HEK293 (cell line): ENCODE results near the gene PPEF1.

Experiments used
- ZBTB1 ChIP-seq: fragments of 450-650 bp; formaldehyde crosslinking; IDR thresholded peaks from 2 replicates; pipeline ENCODE4 v1.5.1; 2016; ENCODE audit warnings: missing biosample characterization, missing genetic modification characterization
- ZFP3 ChIP-seq: fragments of 450-650 bp; formaldehyde crosslinking; IDR thresholded peaks from 2 replicates; pipeline ENCODE4 v1.5.1; 2016; ENCODE audit warnings: low read depth, missing biosample characterization, missing genetic modification characterization
- ZNF311 ChIP-seq: fragments of 450-650 bp; formaldehyde crosslinking; IDR thresholded peaks from 2 replicates; pipeline ENCODE4 v1.5.1; 2017; ENCODE audit warnings: missing biosample characterization, missing genetic modification characterization, borderline replicate concordance
- TF ChIP-seq, protein P1 (sequence below): fragments of 450-650 bp; formaldehyde crosslinking; IDR thresholded peaks from 2 replicates; pipeline ENCODE4 v1.5.1; 2016; ENCODE audit warnings: missing biosample characterization, missing genetic modification characterization

GRCh38 chrX:18833071-18833731, 125.8 kb downstream of the PPEF1 start:
- TF ChIP-seq ZBTB1 (tag by site-specific recombination) (no peak), ZFP3 (no peak), ZNF311 (tag by site-specific recombination) (no peak)
- TF ChIP-seq, protein P1, sequence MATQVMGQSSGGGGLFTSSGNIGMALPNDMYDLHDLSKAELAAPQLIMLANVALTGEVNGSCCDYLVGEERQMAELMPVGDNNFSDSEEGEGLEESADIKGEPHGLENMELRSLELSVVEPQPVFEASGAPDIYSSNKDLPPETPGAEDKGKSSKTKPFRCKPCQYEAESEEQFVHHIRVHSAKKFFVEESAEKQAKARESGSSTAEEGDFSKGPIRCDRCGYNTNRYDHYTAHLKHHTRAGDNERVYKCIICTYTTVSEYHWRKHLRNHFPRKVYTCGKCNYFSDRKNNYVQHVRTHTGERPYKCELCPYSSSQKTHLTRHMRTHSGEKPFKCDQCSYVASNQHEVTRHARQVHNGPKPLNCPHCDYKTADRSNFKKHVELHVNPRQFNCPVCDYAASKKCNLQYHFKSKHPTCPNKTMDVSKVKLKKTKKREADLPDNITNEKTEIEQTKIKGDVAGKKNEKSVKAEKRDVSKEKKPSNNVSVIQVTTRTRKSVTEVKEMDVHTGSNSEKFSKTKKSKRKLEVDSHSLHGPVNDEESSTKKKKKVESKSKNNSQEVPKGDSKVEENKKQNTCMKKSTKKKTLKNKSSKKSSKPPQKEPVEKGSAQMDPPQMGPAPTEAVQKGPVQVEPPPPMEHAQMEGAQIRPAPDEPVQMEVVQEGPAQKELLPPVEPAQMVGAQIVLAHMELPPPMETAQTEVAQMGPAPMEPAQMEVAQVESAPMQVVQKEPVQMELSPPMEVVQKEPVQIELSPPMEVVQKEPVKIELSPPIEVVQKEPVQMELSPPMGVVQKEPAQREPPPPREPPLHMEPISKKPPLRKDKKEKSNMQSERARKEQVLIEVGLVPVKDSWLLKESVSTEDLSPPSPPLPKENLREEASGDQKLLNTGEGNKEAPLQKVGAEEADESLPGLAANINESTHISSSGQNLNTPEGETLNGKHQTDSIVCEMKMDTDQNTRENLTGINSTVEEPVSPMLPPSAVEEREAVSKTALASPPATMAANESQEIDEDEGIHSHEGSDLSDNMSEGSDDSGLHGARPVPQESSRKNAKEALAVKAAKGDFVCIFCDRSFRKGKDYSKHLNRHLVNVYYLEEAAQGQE (tag by site-specific recombination): no peak
